Measurements from ENCODE around the gene IFNL4.

IFNL4 gene

DNA sequence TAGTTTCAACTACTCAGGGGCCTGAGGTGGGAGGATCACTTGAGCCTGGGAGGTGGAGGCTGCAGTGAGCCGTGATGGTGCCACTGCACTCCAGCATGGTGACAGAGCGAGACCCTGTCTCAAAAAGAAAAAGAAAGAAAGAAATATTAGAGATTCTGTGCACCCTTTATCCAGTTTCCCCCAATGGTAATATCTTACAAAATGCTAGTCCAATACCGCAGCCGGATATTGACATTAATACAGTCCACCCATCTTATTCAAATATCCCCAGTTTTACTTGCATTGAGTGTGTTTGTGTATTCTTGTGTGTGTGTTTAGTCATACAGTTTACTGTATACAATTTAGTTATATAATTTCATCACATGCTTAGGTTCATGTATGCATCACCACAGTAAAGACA is 8.6 kb upstream of the IFNL4 start:
- Histone ChIP-seq H4K91ac (ENCODE audit: low read length) (no peak overlapping the region), H2AK5ac (ENCODE audit: low read length, severe bottlenecking) (no peak overlapping the region), H2BK5ac (ENCODE audit: low read depth, low read length, poor library complexity, severe bottlenecking) (no peak overlapping the region), H3K9ac (ENCODE audit: low read length) (no peak overlapping the region), H3K4me3 (ENCODE audit: insufficient read depth in 1 of 2, low read depth in 1 of 2, low read length in 2 of 2) (no peak overlapping the region), H3K27ac (ENCODE audit: low read length, poor library complexity, severe bottlenecking) (no peak overlapping the region), H3K79me1 (replicated peaks; ENCODE audit: low read length, poor library complexity, severe bottlenecking) (no peaks in the 10 kb centered on the region), H2AFZ (ENCODE audit: low read depth, low read length) (no peak overlapping the region), H3K9me3 (ENCODE audit: control insufficient read depth, low read length) (no peaks in the 10 kb centered on the region), H3K4me2 (ENCODE audit: low read length, poor library complexity, severe bottlenecking) (no peak overlapping the region), H3K36me3 (ENCODE audit: control insufficient read depth in 1 of 2, insufficient read depth in 2 of 2, low read depth in 1 of 2, low read length in 2 of 2) (no peaks in the 10 kb centered on the region), H3K4ac (ENCODE audit: low read depth in 1 of 2, low read length in 2 of 2) (no peak overlapping the region), H3K4me1 (ENCODE audit: control insufficient read depth, insufficient read depth, low read depth, low read length) (no peaks in the 10 kb centered on the region), H2BK15ac (ENCODE audit: low read depth, poor library complexity, severe bottlenecking) (no peak overlapping the region), H3K14ac (ENCODE audit: low read length in 2 of 2) (no peak overlapping the region), H3K27me3 (ENCODE audit: control insufficient read depth in 1 of 2, insufficient read depth in 1 of 2, low read length in 2 of 2) (peaks cover 39 to 82% of the 10 kb centered on the region in 2 experiments), H3K23ac (ENCODE audit: low read length in 2 of 2) (no peak overlapping the region), H2BK120ac (ENCODE audit: low read depth, low read length) (no peak overlapping the region), H2BK12ac (ENCODE audit: low read length in 2 of 2) (no peak overlapping the region), H3K18ac (ENCODE audit: low read depth in 1 of 2, low read length in 2 of 2) (no peak overlapping the region), H4K8ac (ENCODE audit: low read length) (no peak overlapping the region)
- no peak for DNase-seq
- WGBS: 82% methylated on average over 2 of the region's 4 CpGs

GRCh38 chr19:39254531-39255345 is 6.1 kb upstream of the IFNL4 start:
- H3K18ac ChIP-seq (ENCODE audit: low read depth in 1 of 2, low read length in 2 of 2): no peak overlapping the region
- H2AK5ac ChIP-seq (ENCODE audit: low read length, severe bottlenecking): no peak overlapping the region
- H3K36me3 ChIP-seq (ENCODE audit: control insufficient read depth in 1 of 2, insufficient read depth in 2 of 2, low read depth in 1 of 2, low read length in 2 of 2): no peaks in the 10 kb centered on the region
- 87% methylated on average over 29 of the region's 29 CpGs for WGBS
- H3K14ac ChIP-seq (ENCODE audit: low read length in 2 of 2): no peak overlapping the region
- H3K4me3 ChIP-seq (ENCODE audit: insufficient read depth in 1 of 2, low read depth in 1 of 2, low read length in 2 of 2): no peak overlapping the region
- H3K9me3 ChIP-seq (ENCODE audit: control insufficient read depth, low read length): no peaks in the 10 kb centered on the region
- H3K9ac ChIP-seq (ENCODE audit: low read length): no peak overlapping the region
- H4K8ac ChIP-seq (ENCODE audit: low read length): no peak overlapping the region
- H4K91ac ChIP-seq (ENCODE audit: low read length): no peak overlapping the region
- no peak overlapping the region for H3K4me2 ChIP-seq (ENCODE audit: low read length, poor library complexity, severe bottlenecking)
- H3K23ac ChIP-seq (ENCODE audit: low read length in 2 of 2): no peak overlapping the region
- no peak overlapping the region for H3K27ac ChIP-seq (ENCODE audit: low read length, poor library complexity, severe bottlenecking)
- H2BK15ac ChIP-seq (ENCODE audit: low read depth, poor library complexity, severe bottlenecking): no peak overlapping the region
- H2BK5ac ChIP-seq (ENCODE audit: low read depth, low read length, poor library complexity, severe bottlenecking): no peak overlapping the region
- no peak for DNase-seq
- no peak overlapping the region for H2BK120ac ChIP-seq (ENCODE audit: low read depth, low read length)
- no peak overlapping the region for H2AFZ ChIP-seq (ENCODE audit: low read depth, low read length)
- no peaks in the 10 kb centered on the region for H3K4me1 ChIP-seq (ENCODE audit: control insufficient read depth, insufficient read depth, low read depth, low read length)
- no peak overlapping the region for H3K4ac ChIP-seq (ENCODE audit: low read depth in 1 of 2, low read length in 2 of 2)
- peaks cover 51 to 74% of the 10 kb centered on the region in 2 experiments for H3K27me3 ChIP-seq (ENCODE audit: control insufficient read depth in 1 of 2, insufficient read depth in 1 of 2, low read length in 2 of 2)
- no peaks in the 10 kb centered on the region for H3K79me1 ChIP-seq (replicated peaks; ENCODE audit: low read length, poor library complexity, severe bottlenecking)
- no peak overlapping the region for H2BK12ac ChIP-seq (ENCODE audit: low read length in 2 of 2)

DNA sequence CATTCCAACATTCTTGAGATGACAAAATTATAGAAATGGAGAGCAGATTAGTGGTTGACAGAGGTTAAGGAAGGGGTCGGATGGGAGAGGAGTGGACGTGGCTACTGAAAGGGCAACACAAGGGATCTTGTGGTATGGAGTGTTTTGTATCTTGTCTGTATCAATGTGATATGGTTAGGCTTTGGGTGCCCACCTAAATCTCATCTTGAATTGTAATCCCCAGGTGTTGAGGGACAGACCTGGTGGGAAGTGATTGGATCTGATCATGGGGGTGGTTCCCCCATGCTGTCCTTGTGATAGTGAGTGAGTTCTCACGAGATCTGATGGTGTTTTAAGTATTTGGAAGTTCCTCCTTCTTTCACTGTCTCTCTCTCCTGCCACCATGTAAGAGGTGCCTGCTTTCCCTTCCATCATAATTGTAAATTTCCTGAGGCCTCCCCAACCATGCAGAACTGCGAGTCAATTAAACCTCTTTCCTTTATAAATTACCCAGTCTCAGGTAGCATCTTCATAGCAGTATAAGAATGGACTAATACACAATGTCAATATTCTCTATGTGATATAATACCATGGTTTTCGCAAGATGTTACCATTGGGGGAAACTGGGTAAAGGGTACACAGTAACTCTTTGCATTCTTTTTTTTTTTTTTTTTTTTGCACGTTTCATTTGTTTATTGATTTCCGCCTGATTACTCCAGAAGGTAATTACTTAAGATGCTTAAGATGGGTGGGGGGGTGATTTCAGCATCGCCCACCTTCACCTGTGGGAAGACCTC is 4.9 kb upstream of the IFNL4 start:
- Histone ChIP-seq H2AK5ac (ENCODE audit: low read length, severe bottlenecking) (no peak overlapping the region), H2BK5ac (ENCODE audit: low read depth, low read length, poor library complexity, severe bottlenecking) (no peak overlapping the region), H3K4me3 (ENCODE audit: insufficient read depth in 1 of 2, low read depth in 1 of 2, low read length in 2 of 2) (no peak overlapping the region), H3K4me1 (ENCODE audit: control insufficient read depth, insufficient read depth, low read depth, low read length) (no peaks in the 10 kb centered on the region), H2BK15ac (ENCODE audit: low read depth, poor library complexity, severe bottlenecking) (no peak overlapping the region), H2BK120ac (ENCODE audit: low read depth, low read length) (no peak overlapping the region), H4K91ac (ENCODE audit: low read length) (no peak overlapping the region), H3K9ac (ENCODE audit: low read length) (no peak overlapping the region), H3K4ac (ENCODE audit: low read depth in 1 of 2, low read length in 2 of 2) (no peak overlapping the region), H3K79me1 (replicated peaks; ENCODE audit: low read length, poor library complexity, severe bottlenecking) (no peaks in the 10 kb centered on the region), H3K14ac (ENCODE audit: low read length in 2 of 2) (no peak overlapping the region), H3K27ac (ENCODE audit: low read length, poor library complexity, severe bottlenecking) (no peak overlapping the region), H3K36me3 (ENCODE audit: control insufficient read depth in 1 of 2, insufficient read depth in 2 of 2, low read depth in 1 of 2, low read length in 2 of 2) (no peaks in the 10 kb centered on the region), H2BK12ac (ENCODE audit: low read length in 2 of 2) (no peak overlapping the region), H3K27me3 (ENCODE audit: control insufficient read depth in 1 of 2, insufficient read depth in 1 of 2, low read length in 2 of 2) (peaks cover 62 to 78% of the 10 kb centered on the region in 2 experiments), H3K9me3 (ENCODE audit: control insufficient read depth, low read length) (no peaks in the 10 kb centered on the region), H3K4me2 (ENCODE audit: low read length, poor library complexity, severe bottlenecking) (no peak overlapping the region), H3K18ac (ENCODE audit: low read depth in 1 of 2, low read length in 2 of 2) (no peak overlapping the region), H2AFZ (ENCODE audit: low read depth, low read length) (no peak overlapping the region), H3K23ac (ENCODE audit: low read length in 2 of 2) (no peak overlapping the region), H4K8ac (ENCODE audit: low read length) (no peak overlapping the region)
- WGBS: 74% methylated on average over 8 of the region's 8 CpGs
- DNase-seq: no peak

DNA sequence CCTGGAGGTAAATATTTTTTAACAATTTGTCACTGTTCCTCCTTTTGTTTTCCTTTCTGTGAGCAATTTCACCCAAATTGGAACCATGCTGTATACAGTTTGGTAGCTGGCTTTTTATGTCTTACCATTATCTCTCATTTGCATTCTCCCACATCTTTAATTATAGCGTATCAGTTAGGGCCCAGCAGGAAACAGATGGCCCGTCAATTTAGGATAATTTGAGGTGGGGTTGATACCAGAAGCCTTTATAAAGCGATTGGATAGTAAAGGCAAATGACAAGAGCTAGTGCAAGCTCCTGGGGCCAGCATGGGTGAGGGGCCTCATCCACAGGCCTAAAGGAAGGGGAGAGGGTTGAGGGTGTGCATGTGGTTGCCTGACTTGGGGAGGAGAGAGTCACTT is 3.8 kb upstream of the IFNL4 start:
- Histone ChIP-seq H2AK5ac (ENCODE audit: low read length, severe bottlenecking) (no peak overlapping the region), H3K4me3 (ENCODE audit: insufficient read depth in 1 of 2, low read depth in 1 of 2, low read length in 2 of 2) (no peak overlapping the region), H3K4me2 (ENCODE audit: low read length, poor library complexity, severe bottlenecking) (no peak overlapping the region), H3K18ac (ENCODE audit: low read depth in 1 of 2, low read length in 2 of 2) (no peak overlapping the region), H3K14ac (ENCODE audit: low read length in 2 of 2) (no peak overlapping the region), H2BK15ac (ENCODE audit: low read depth, poor library complexity, severe bottlenecking) (no peak overlapping the region), H2AFZ (ENCODE audit: low read depth, low read length) (no peak overlapping the region), H3K79me1 (replicated peaks; ENCODE audit: low read length, poor library complexity, severe bottlenecking) (no peaks in the 10 kb centered on the region), H2BK12ac (ENCODE audit: low read length in 2 of 2) (no peak overlapping the region), H3K4me1 (ENCODE audit: control insufficient read depth, insufficient read depth, low read depth, low read length) (peaks cover 7% of the 10 kb centered on the region), H2BK5ac (ENCODE audit: low read depth, low read length, poor library complexity, severe bottlenecking) (no peak overlapping the region), H3K36me3 (ENCODE audit: control insufficient read depth in 1 of 2, insufficient read depth in 2 of 2, low read depth in 1 of 2, low read length in 2 of 2) (no peaks in the 10 kb centered on the region), H3K9ac (ENCODE audit: low read length) (no peak overlapping the region), H3K23ac (ENCODE audit: low read length in 2 of 2) (no peak overlapping the region), H4K91ac (ENCODE audit: low read length) (no peak overlapping the region), H2BK120ac (ENCODE audit: low read depth, low read length) (no peak overlapping the region), H3K27me3 (ENCODE audit: control insufficient read depth in 1 of 2, insufficient read depth in 1 of 2, low read length in 2 of 2) (peaks cover 71 to 82% of the 10 kb centered on the region in 2 experiments), H3K4ac (ENCODE audit: low read depth in 1 of 2, low read length in 2 of 2) (no peak overlapping the region), H3K27ac (ENCODE audit: low read length, poor library complexity, severe bottlenecking) (no peak overlapping the region), H3K9me3 (ENCODE audit: control insufficient read depth, low read length) (no peaks in the 10 kb centered on the region), H4K8ac (ENCODE audit: low read length) (no peak overlapping the region)
- DNase-seq: no peak
- 90% methylated on average over 3 of the region's 3 CpGs for WGBS
